Fibroblast of the conjunctiva (primary cell): ENCODE results near the gene IRS1.

ENCODE experiments used
- DNase-seq: peaks from one replicate; pipeline ENCODE4 v3.0.0-alpha.2; 2010; ENCODE audit warnings: low read depth

The IRS1 gene

DNA sequence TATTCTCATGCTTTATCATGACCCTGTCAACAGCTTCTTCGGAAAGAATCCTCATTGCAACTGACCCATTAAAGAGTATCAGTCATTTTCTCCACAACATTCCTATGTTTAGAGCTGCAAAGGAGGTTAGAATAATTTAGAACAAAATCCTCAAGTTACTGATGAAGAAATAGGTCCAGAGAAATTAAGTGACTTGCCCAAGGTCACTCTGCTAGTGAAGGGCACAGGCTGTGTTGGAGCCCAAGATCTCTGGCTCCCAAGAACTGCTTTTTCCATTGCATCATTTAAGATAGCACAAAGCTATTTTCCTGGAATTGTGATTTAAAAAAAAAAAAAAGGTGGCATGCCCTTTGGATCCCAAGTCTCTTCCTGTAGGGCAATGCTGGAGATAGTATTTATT, 9.6 kb downstream of the IRS1 start:
- DNase-seq = no peak

DNA sequence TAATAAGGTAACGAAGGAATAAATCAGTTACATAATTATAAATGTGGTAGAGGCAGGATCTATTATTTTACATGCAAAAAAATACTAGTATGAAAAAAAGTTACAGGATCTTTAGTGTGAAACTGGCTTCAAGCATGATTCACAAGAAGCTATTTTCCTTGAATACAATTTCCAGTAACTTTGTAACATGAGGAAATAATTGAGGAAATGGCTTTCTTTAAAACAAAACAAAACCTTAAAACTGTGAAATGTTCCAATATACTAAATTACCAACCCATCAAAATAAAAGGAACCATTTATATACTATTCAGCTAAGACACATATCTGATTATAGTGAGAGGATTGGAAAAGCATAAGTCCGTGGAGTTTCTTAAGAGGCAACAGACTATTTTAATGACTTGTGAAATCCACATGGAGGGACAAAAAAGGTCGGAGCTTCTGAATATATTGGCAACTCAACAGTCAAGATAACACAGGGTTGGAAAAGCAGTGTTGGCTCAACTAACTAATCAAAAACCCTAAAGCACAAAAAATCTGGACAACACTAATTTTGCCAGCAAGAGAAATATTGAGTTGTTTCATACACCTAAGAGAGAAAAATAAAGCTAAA, 10.6 kb downstream of the IRS1 start:
- no peak for DNase-seq

- no peak for DNase-seq
These were observed 11.6 kb downstream of the IRS1 start for GRCh38 chr2:226788064-226788463.

- no peak for DNase-seq
These were observed 15.7 kb downstream of the IRS1 start for GRCh38 chr2:226783885-226784284.

- peak; percentile 71 for DNase-seq
These were observed 17.4 kb downstream of the IRS1 start for GRCh38 chr2:226782092-226782713.

DNA sequence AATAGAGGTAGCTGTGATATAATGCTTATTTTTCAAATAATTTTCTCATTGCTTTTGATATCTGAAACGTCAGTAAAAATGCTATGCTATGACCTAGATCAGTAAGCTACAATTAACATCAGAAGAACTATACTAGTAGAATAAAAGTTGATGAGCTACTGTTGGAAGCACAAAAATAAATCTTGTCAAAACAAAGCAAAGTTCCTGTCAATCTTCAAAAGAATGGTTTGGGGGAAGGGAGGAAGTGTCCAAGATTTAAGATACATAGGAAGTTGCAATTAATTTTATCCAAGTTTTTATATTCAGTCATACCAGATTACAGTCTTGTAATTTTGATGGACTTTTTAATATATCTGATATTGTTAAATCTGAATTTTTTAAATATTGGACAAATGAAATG, 19.2 kb downstream of the IRS1 start:
- no peak for DNase-seq

GRCh38 chr2:226777611-226778010, 22.0 kb downstream of the IRS1 start:
- DNase-seq = no peak

DNA sequence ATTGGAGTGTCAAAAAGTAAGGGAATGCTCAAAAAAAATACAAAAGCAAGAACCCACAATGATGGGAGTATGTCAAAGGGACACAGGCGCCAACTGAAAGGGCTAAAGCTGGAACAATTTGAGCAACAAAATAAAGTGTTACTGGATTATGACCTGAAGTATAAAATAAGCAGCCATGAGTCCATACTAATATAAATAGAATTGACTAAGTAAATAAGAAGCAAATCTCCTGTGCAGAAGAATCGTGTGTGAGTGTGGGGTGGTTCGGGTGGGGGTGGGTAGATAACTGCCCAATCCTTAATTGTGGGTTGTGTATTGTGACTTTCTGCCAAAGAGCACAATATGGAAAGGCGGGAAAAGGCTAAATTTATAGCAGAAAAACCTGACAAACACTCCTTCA, 23.5 kb downstream of the IRS1 start:
- DNase-seq = no peak

DNA sequence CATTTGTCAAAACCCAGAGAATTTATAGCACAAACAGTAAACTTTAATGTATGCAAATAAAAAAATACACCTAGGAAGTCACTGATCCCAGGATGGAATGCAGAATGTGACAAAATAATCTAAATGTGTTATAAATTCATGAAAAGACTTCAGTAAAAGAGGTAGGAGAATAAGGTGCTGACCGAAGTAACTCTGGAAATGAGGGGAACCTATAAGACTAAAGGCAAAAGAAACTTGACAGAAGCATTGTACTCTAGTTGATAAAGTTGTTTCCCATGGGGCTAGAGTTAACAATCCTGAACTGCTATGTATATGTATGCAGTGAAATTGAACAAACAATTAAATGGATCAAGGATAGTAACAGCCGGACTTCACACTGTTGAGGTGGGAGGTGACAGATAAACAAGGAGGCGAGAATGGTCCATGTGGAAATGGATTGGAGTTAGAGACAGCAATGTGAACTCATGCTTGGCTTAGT, 24.5 kb downstream of the IRS1 start:
- DNase-seq = no peak

- no peak for DNase-seq
These were observed 26.3 kb downstream of the IRS1 start for GRCh38 chr2:226773291-226773690.

GRCh38 chr2:226772389-226773179, 27.0 kb downstream of the IRS1 start:
- no peak for DNase-seq

- no peak for DNase-seq
These were observed 28.6 kb downstream of the IRS1 start for GRCh38 chr2:226771067-226771466.

GRCh38 chr2:226767056-226767813, 32.4 kb downstream of the IRS1 start:
- DNase-seq = no peak

- DNase-seq = no peak
These were observed 33.1 kb downstream of the IRS1 start for GRCh38 chr2:226766352-226767055.

DNA sequence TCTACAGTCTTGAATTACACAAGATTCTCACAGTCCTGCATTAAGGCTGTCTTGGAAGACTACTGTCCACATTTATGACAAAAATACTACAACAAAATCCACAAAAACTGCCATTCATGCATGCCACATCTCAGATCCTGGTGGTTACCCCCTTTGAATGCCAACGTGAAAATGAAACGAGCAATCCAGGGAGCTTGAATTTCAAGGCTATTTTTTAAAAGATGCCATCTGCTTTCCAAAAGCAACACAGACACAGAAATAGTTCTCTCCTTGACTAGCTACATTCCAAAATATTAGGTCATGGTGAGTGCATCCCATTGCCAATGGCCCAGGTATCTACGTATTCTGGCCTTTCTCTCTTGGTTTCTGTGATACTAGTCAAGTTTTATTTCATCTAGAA, 36.3 kb downstream of the IRS1 start:
- no peak for DNase-seq

GRCh38 chr2:226761195-226761583, 38.4 kb downstream of the IRS1 start:
- DNase-seq = no peak

DNA sequence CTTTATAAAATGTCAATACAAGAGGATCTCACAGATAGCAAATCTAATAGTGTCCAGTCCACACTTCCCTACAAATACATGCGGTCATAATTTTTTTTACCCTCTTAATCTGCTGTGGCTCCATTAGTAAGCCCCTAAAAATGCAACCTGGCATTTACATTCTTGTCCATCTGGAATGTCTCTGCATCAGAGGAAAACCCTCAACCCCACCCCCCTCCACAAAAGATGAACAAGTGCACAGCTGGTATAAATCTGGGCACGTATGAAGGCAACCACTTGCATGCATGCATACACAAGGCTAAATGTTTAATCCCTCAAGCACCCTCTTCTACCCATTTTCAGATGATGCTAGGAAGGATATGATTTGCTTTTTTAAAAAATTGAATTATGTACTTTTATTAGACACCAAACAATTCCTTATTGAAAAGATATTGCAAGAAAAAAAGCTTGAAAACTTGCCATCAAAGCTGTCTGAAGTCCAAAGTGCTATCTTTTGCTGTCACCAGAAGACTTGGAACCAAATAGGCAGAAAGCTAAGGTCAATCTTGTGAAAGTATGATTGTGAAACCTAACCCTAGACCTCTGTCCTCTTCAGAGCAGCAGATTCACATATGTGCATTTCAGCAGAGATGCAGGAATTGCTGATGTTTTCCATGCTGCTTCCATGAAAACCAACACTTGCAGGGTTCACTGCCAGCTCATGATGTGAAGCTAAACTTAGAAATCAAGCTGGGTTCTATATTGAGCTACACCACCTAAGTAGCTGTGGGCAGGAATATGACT, 39.0 kb downstream of the IRS1 start:
- peak; percentile 52 for DNase-seq

DNA sequence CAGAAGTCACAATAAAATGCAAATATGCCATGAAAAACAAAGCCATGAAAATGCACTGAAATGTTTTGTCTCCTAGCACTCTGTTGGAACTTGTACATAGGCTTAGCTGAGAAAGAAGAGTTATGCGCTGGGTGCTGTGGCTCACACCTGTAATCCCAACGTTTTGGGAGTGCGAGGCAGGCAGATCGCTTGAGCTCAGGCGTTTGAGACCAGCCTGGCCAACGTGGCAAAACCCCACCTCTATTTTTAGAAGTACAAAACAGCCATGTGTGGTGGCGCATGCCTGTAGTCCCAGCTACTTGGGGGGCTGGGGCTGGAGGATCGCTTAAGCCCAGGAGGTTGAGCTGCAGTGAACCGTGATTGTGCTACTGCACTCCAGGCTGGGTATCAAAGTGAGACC, 39.9 kb downstream of the IRS1 start:
- DNase-seq = no peak

DNA sequence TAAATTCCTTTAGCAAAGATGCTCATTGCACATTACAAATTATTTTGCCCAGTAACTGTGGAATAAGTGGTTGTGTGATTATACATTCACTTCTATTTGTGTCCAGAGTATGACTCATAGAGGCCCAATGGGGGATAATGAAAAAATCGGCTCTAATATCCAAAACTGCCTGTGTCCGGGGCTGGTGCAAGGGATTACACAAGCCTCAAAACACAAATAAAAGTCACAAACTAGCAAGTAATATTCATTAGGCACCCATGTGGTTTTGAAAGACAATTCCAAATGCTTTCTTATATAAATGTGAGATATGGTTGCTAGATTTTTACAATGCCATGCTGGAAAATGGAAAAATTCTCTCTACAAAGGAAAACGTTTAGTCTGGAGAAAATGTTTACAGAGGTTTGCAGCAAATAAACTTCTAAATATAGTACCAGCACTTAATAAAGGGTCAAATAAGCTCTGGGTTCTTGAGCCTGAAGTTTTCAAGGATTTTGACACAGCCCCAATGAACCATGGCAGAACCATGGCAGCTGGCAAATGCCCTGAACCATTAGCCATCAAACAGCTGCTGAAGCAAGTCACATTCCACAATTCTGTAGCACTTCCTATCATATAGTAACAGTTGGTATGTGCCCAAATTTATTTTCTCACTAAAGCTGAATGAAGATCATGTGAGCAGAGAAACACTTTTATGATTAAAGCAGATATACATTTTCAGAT, 40.5 kb downstream of the IRS1 start:
- DNase-seq = peak; percentile 58

DNA sequence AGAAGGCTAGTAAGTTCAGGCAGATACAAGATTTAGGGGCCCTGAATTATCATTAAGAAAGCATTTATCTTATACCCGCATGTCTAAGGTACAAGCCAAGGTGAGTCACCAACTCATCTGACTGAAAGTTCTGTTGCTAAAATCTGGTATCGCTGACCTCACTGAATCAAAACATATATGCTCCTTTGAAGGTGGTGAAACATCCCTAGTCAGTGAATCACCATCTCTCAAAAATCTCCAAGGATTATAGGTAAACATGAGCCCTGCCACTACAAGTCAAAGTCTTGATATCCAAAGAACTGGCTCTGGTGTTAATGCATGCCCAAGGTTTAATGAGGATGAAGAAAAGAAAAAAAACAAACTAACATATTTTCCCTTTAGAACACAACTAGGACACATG, 43.5 kb downstream of the IRS1 start:
- no peak for DNase-seq
